DMS53 treated with DMSO at 0.1 percent for 48 hours (cell line): ENCODE measurements around the gene IL2RA.
"Not testable (repeated sequence)": the region's sequence is repeated elsewhere in the genome, so short reads cannot be mapped to it uniquely, and the experiment has no call there.

ENCODE experiments used
- DNase-seq: peaks from one replicate; lab custom pipeline; 2025; ENCODE audit not compliant: unreplicated experiment; lab: John Stamatoyannopoulos, UW

The IL2RA gene

GRCh38 chr10:6083523-6084475, 21.6 kb upstream of the IL2RA start:
- no peak for DNase-seq

DNA sequence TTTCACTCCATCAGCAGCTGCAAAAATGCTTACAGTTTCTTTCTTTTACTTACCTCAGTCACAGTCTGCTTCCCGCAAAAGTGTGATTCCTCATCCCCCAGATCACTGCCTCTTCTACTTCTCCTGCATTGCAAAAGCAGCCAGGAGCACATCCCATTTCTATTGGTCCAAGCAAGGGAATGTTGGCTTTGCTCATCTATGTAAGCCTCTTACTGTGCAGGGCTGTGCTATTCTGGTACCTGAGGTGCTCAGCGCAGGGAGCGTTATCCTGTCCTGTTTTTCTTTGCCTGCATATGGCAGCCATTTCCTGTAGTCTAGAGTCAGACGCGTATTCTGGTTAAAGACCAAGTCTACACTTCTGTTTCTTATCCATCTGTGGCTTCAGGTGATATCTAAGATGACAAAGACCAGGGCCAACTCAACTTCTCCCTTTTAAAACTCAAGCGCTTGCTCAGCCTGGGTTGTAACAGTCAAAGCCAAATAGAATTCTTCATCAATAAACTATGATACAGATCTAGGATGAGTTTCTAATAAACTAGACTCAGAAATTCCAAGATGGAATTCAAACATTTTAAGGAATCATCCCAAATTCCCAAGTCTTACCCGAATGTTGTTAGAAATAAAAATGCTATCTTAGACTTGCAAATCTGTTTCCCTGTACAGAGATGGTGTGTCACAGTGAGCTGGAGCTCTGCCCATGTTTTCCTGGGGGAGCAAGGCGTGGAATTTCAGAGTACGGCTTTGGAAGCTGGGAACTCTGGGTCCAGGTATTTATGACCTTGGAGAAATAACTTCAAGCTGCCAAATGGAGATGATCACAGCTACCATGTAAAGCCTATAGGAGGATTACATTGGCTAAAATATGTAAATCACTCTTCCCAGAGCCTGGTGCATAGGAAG, 20.6 kb upstream of the IL2RA start:
- DNase-seq, result no peak

- DNase-seq, result no peak
These were observed 18.3 kb upstream of the IL2RA start for GRCh38 chr10:6080417-6080973.

DNA sequence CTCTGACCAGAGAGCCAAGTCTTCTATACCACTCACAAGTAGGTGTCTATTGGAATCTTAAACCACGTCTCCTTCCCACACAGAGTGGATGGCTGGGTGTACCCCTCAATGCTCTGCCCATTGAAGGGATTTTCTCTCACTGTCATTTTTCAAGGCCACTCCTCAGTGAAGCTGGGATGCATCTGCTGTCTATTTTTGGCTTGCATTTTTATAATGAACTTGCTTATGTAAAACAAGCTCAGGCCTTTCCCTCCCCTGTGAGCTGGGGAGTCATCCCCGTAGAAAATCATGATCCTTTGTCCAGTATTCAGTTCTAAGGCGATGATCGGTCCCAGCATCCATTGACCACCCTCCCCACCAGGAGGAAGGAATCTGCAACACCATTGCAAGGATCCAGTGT, 16.9 kb upstream of the IL2RA start:
- no peak for DNase-seq

GRCh38 chr10:6077071-6077675, 15.0 kb upstream of the IL2RA start:
- no peak for DNase-seq

DNA sequence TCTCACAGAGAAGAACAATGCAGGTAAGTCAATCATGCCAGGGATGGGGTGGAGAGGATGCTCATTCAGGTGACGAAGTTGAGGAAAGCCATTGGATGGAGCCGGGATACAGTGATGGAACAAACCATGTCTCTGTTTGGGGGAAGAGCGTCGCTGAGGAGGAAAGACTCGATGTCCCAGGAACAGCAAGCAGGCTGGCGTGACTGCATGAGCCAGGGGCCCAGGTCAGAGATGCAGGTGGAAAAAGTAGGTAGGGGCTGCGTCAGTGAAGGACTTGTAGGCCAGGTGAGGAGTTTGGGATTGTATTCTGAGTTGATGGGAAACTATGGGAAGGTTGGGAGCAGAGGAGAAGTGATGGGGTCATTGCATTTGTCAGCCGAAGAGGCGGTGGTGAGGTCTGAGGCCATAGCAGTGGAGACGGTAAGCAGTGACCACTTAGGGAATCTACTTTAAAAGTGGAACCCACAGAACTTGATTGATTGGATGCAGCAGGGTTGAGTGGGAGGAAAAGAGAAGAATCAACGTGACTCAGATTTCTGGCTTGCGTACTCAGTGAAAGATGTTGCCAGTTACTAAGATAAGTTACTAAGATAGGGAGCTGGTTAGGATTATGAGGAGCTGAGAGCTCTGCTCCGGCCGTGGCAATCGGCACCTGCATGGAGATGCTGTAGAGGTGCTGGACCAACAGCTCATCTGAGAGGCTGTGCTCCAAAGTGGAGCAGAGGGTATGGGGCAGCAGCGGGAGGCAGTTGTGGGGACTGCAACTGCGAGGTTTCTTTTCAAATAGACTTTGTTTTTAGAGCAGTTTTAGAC, 12.5 kb upstream of the IL2RA start:
- no peak for DNase-seq

- DNase-seq, result no peak
These were observed 10.2 kb upstream of the IL2RA start for GRCh38 chr10:6072215-6072934.

- no peak for DNase-seq
These were observed 9.3 kb upstream of the IL2RA start for GRCh38 chr10:6071181-6072175.

- DNase-seq, result no peak
These were observed 8.5 kb upstream of the IL2RA start for GRCh38 chr10:6070660-6071059.

GRCh38 chr10:6069081-6069931, 7.1 kb upstream of the IL2RA start:
- no peak for DNase-seq

- no peak for DNase-seq
These were observed 6.3 kb upstream of the IL2RA start for GRCh38 chr10:6068422-6068821.

DNA sequence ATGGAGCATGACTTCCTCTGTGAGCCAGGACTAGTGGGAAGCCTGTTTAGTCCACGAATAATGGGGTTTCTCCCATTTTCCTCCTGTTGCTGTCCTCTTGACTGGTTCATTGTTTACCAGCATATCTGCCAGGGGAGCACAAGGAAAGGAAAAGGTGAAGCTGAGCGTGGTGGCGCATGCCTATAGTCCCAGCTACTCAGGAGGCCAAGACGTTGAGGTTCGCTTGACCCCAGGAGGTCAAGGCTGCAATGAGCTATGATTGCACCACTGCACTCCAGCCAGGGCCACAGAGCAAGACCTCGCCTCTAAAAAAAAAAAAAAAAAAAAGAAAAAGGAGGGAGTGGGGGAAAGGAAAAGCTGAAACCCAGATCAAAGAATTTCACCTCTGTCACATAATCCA, 5.8 kb upstream of the IL2RA start:
- no peak for DNase-seq

DNA sequence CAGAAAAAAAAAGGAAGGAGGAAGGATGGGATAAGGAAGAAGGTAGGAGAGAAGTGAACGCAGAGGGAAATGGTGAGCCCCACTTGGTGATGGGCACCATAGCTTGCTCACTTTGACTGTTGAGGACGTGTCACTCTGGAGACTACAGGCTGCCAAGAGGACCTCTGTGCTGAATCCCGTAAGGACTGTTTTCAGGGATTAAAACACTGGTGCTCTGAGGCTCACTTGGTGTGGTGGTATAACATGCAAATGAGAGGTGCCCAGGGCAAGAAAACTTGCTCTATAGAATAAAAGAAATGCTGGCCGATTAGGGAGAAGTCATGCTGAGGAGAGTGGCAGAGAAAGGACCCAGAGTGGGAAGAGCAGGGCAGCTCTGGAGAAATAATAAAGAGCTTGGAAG, 5.3 kb upstream of the IL2RA start:
- DNase-seq, result no peak

GRCh38 chr10:6065835-6066234, 3.7 kb upstream of the IL2RA start:
- no peak for DNase-seq

GRCh38 chr10:6065406-6065805, 3.2 kb upstream of the IL2RA start:
- no peak for DNase-seq

DNA sequence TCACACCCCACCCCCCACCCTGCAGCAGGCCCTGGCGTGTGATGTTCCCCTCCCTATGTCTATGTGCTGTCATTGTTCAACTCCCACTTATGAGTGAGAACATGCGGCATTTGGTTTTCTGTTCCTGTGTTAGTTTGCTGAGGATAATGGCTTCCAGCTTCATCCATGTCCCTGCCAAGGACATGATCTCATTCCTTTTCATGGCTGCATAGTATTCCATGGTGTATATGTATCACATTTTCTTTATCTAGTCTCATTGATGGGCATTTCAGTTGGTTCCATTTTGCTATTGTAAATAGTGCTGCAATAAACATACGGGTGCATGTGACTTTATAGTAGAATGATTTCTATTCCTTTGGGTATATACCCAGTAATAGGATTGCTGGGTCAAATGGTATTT, 2.6 kb upstream of the IL2RA start:
- DNase-seq, result not testable (repeated sequence)

DNA sequence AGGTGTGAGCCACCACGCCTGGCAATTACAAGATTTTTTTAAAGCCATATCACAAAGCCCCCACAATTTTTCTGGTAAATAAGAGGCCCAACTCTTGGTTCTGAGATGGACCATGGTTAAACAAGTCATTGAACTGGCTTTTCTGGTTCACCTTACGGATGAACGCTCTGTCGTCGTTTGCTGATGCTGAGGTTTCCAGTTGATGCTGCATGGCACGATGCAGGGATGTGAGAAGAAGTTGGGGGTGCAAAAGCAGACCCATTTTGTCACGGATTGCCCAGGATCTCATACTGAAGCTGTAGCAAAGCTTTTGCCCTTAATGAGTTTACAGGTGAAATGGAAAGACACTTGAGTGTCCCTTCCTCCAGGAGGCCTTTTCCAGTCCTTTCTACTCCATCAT, 2.0 kb upstream of the IL2RA start:
- DNase-seq, result no peak

DNA sequence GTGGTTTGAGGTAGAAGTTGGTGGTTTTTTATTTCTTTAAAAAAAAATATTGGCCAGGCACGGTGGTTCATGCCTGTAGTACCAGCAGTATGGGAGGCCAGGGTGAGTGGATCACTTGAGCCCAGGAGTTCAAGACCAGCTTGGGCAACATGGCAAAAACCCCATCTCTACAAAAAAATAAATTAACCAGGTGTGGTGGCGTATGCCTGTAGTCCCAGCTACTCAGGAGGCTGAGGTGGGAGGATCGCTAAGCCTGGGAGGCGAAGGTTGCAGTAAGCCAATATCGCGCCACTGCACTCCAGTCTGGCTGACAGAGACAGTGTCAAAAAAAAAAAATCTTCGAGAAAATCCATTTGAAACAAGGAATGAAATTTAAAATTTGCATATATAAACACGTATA, 1.1 kb downstream of the IL2RA start:
- DNase-seq, result no peak
